Endodermal cell (in vitro differentiated cells): ENCODE data around the gene BMPR1B. TPM values are rescaled to one million over a fixed set of nuclear protein-coding genes. Genes with fewer than 3 reads are reported as not detected.

Experiments used
- DNase-seq: peaks from one replicate; pipeline ENCODE4 v3.0.0-alpha.2; 2017
- H3K27ac ChIP-seq: 2 replicates; pipeline ENCODE4 v1.5.1; 2013; ENCODE audit warnings: mild to moderate bottlenecking, low read depth, low read length, moderate library complexity
- H3K27me3 ChIP-seq: 2 replicates; pipeline ENCODE4 v1.6.1; 2013; ENCODE audit warnings: mild to moderate bottlenecking, low read length, moderate library complexity; ENCODE audit not compliant: insufficient read depth, control insufficient read depth, poor library complexity, severe bottlenecking
- H3K36me3 ChIP-seq: 2 replicates; pipeline ENCODE4 v1.7.0; 2013; ENCODE audit warnings: mild to moderate bottlenecking, low read length, moderate library complexity; ENCODE audit not compliant: control insufficient read depth, insufficient read depth
- H3K4me1 ChIP-seq: one replicate; pipeline ENCODE4 v1.7.0; 2013; ENCODE audit warnings: low read length; ENCODE audit not compliant: control insufficient read depth, insufficient read depth
- H3K4me3 ChIP-seq: 2 replicates; pipeline ENCODE4 v1.5.1; 2013; ENCODE audit warnings: mild to moderate bottlenecking, low read length, moderate library complexity
- H3K9ac ChIP-seq: 2 replicates; pipeline ENCODE4 v1.6.1; 2013; ENCODE audit warnings: mild to moderate bottlenecking, low read length, moderate library complexity; ENCODE audit not compliant: poor library complexity, severe bottlenecking; ENCODE audit errors: extremely low read depth
- H3K9me3 ChIP-seq: 2 replicates; pipeline ENCODE4 v1.6.1; 2013; ENCODE audit warnings: mild to moderate bottlenecking, low read length, moderate library complexity; ENCODE audit not compliant: control insufficient read depth
- H3K27ac Mint-ChIP-seq: 2 replicates; pipeline ENCODE4 v1.8.0; 2020; ENCODE audit warnings: mixed read lengths
- H3K27me3 Mint-ChIP-seq: 2 replicates; pipeline ENCODE4 v1.8.0; 2021; ENCODE audit warnings: mild to moderate bottlenecking, mixed read lengths; ENCODE audit not compliant: insufficient read depth
- H3K36me3 Mint-ChIP-seq: 2 replicates; pipeline ENCODE4 v1.8.0; 2020; ENCODE audit warnings: low read depth, mixed read lengths
- H3K4me1 Mint-ChIP-seq: 2 replicates; pipeline ENCODE4 v1.8.0; 2020; ENCODE audit warnings: mixed read lengths
- H3K4me3 Mint-ChIP-seq: 2 replicates; pipeline ENCODE4 v1.8.0; 2020; ENCODE audit warnings: mild to moderate bottlenecking, moderate library complexity, mixed read lengths
- H3K9me3 Mint-ChIP-seq: 2 replicates; pipeline ENCODE4 v1.8.0; 2020; ENCODE audit warnings: mild to moderate bottlenecking, mixed read lengths
- WGBS, 2 experiments: methylation state at CpG; one replicate each; pipeline versions ENCODE4 v1.1.5 to v1.1.7; 2013; ENCODE audit warnings: missing lambda C conversion rate in 2 of 2, mixed read lengths in 1 of 2; ENCODE audit not compliant: insufficient coverage in 1 of 2, insufficient read length in 1 of 2; 5-methylcytosine and 5-hydroxymethylcytosine counted together
- total RNA-seq, 2 donors: library from RNA; stranded (reverse); fragmentation: NEBNext Ultra II Directional in 1 of 2; extraction: Animal tissue kit (Norgen Biotek cat#: 25700) in 1 of 2; gene quantifications; 2 replicates in 1 of 2; 3 replicates in 1 of 2; pipeline ENCODE4 v1.2.1, GENCODE V29; 2021
- TF ChIP-seq, protein P1 (sequence below): fragments of 200-600 bp; sonication (generic); conservative IDR thresholded peaks from 2 replicates; pipeline ENCODE4 v1.5.0; 2021; ENCODE audit warnings: antibody characterized with exemption, mild to moderate bottlenecking

BMPR1B gene
- total RNA-seq, 2 donors from 2014 or later, result 2.8 to 3.6 TPM

DNA sequence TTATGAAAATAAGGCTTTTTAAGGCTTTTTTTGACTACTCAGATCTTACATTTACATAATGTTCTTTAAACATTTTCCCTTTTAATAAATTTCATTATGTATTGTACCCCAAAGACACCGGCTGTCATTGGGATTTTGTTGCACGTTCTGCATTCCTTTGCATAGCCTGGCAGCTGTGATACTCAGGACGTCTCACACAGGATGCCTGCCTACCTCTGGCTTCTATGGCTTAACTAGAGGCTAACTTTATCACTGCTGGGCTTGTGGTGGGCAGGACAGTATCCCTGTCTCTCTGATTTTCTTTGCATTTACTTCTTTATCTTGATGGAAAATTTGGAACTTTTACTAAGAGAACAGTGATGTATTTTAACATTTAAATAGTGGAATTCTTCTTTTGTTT, 147.8 kb downstream of the BMPR1B start:
- no peaks in the 10 kb centered on the region for H3K27me3 Mint-ChIP-seq
- no peaks in the 10 kb centered on the region for H3K4me1 ChIP-seq
- H3K27ac Mint-ChIP-seq, result no peak overlapping the region
- no peaks in the 10 kb centered on the region for H3K36me3 Mint-ChIP-seq
- H3K4me3 Mint-ChIP-seq, result no peak overlapping the region
- 42 to 67% methylated on average over 3 of the region's 3 CpGs for WGBS, 2 experiments
- H3K9me3 Mint-ChIP-seq, result no peaks in the 10 kb centered on the region
- H3K36me3 ChIP-seq, result no peaks in the 10 kb centered on the region
- TF ChIP-seq, protein P1, sequence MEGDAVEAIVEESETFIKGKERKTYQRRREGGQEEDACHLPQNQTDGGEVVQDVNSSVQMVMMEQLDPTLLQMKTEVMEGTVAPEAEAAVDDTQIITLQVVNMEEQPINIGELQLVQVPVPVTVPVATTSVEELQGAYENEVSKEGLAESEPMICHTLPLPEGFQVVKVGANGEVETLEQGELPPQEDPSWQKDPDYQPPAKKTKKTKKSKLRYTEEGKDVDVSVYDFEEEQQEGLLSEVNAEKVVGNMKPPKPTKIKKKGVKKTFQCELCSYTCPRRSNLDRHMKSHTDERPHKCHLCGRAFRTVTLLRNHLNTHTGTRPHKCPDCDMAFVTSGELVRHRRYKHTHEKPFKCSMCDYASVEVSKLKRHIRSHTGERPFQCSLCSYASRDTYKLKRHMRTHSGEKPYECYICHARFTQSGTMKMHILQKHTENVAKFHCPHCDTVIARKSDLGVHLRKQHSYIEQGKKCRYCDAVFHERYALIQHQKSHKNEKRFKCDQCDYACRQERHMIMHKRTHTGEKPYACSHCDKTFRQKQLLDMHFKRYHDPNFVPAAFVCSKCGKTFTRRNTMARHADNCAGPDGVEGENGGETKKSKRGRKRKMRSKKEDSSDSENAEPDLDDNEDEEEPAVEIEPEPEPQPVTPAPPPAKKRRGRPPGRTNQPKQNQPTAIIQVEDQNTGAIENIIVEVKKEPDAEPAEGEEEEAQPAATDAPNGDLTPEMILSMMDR, result no peak
- DNase-seq, result no peak
- H3K27me3 ChIP-seq, result no peaks in the 10 kb centered on the region
- H3K4me3 ChIP-seq, result no peak overlapping the region
- H3K4me1 Mint-ChIP-seq, result no peaks in the 10 kb centered on the region
- no peak overlapping the region for H3K9ac ChIP-seq
- no peak overlapping the region for H3K27ac ChIP-seq
- H3K9me3 ChIP-seq, result no peaks in the 10 kb centered on the region

DNA sequence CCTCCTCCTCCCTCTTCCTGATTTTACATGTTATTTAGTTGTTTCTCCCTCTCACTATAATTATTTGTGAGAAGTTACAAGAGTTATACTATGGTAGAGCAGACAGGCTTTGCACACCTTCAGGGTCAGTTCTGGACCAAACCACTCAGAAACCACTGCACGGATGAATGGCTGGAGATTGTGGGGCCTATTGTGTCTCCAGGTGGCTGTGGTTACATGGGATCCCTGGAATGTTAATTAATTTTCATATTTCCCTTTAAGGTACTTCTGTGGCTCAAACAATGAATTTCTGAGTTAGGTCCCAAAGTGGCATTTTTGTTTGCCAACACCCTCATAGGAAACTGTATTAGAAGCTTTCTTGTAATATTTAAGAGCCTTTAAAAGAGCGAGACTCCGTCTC, 151.9 kb downstream of the BMPR1B start:
- Mint-ChIP-seq H3K4me1 (peaks cover 19% of the 10 kb centered on the region), H3K27me3 (no peaks in the 10 kb centered on the region), H3K4me3 (no peak overlapping the region), H3K27ac (no peak overlapping the region), H3K9me3 (peaks cover 4% of the 10 kb centered on the region), H3K36me3 (peaks cover 6% of the 10 kb centered on the region)
- TF ChIP-seq, protein P1, result no peak
- DNase-seq, result no peak
- Histone ChIP-seq H3K4me1 (peaks cover 8% of the 10 kb centered on the region), H3K4me3 (no peak overlapping the region), H3K36me3 (no peaks in the 10 kb centered on the region), H3K9me3 (peaks cover 5% of the 10 kb centered on the region), H3K27me3 (no peaks in the 10 kb centered on the region), H3K9ac (no peak overlapping the region), H3K27ac (no peak overlapping the region)
- WGBS, 2 experiments, result 94 to 95% methylated on average over 3 of the region's 3 CpGs

DNA sequence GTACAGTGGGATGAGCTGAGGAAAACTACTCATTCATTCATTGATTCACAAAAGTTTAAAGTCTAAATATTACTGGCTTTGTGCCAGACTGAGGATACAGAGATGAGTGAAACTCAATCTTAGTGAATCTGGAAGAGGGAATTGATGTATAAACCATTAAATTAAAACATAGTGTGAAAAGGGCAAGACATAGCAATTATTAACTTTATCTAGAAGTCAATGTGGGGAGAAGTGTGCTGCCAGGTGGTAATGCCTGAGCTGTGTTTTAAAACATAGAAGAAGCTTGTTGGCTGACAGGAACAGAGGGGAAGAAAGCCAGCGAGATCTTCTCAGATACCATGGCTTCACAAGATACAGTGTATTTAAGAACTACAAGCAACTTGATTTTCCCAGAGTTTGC, 153.4 kb downstream of the BMPR1B start:
- Mint-ChIP-seq H3K4me3 (no peak overlapping the region), H3K27me3 (no peaks in the 10 kb centered on the region), H3K4me1 (peaks cover 19% of the 10 kb centered on the region)

More for the DNA sequence above, 153.4 kb downstream of the BMPR1B start:
- H3K4me1 ChIP-seq, result peaks cover 8% of the 10 kb centered on the region
- TF ChIP-seq, protein P1, result no peak
- WGBS, 2 experiments, result 89 to 100% methylated on average over 1 of the region's 1 CpG
- no peak for DNase-seq
- H3K9ac ChIP-seq, result no peak overlapping the region
- Mint-ChIP-seq H3K9me3 (peaks cover 14% of the 10 kb centered on the region), H3K27ac (no peak overlapping the region), H3K36me3 (peaks cover 16% of the 10 kb centered on the region)
- H3K27ac ChIP-seq, result no peak overlapping the region
- H3K4me3 ChIP-seq, result no peak overlapping the region
- H3K27me3 ChIP-seq, result no peaks in the 10 kb centered on the region
- H3K9me3 ChIP-seq, result peaks cover 19% of the 10 kb centered on the region
- H3K36me3 ChIP-seq, result no peaks in the 10 kb centered on the region
